SK-N-SH (cell line): Measurements from ENCODE around the gene NTN1. TPM values are rescaled to one million over a fixed set of nuclear protein-coding genes. Genes with fewer than 3 reads are reported as not detected.

Experiments
- CTCF ChIA-PET: fragments of 300-600, 350-600 bp; formaldehyde crosslinking; extraction: SDS; loops from one replicate; lab custom pipeline; 2021; lab: Yijun Ruan, JAX
- POLR2A ChIA-PET: fragments of 350-600 bp; sonication (Branson Sonifier 250); formaldehyde crosslinking; extraction: SDS; loops from one replicate; lab custom pipeline; 2020; ENCODE audit warnings: antibody characterized with exemption, inconsistent platforms; lab: Yijun Ruan, JAX
- DNase-seq: peaks from one replicate; pipeline ENCODE4 v3.0.0; 2012
- H2AFZ ChIP-seq: fragments of 200-600 bp; sonication (generic); 2 replicates; pipeline ENCODE4 v1.8.1; 2016; ENCODE audit warnings: antibody characterized with exemption, mild to moderate bottlenecking, low read depth
- H3F3A ChIP-seq: fragments of 200-600 bp; sonication (generic); replicated peaks from 2 replicates; pipeline ENCODE3; 2016; ENCODE audit warnings: antibody characterized with exemption, mild to moderate bottlenecking; ENCODE audit not compliant: insufficient read depth
- H3K27ac ChIP-seq, 2 experiments: fragments of 200-500 bp in 1 of 2; fragments of 200-600 bp in 1 of 2; sonication (Bioruptor generic) in 1 of 2; sonication (generic), shearing (Covaris generic) in 1 of 2; 2 replicates each; pipeline versions ENCODE4 v1.5.1 to v1.6.1; 2014 to 2016; ENCODE audit warnings: low read depth in 2 of 2, inconsistent platforms in 1 of 2, low read length in 1 of 2, mild to moderate bottlenecking in 1 of 2, mixed read lengths in 1 of 2
- H3K27me3 ChIP-seq: fragments of 200-600 bp; sonication (generic), shearing (Covaris generic); 2 replicates; pipeline ENCODE4 v1.6.1; 2016; ENCODE audit warnings: mixed run types; ENCODE audit not compliant: insufficient read depth
- H3K36me3 ChIP-seq, 2 experiments: fragments of 200-500 bp in 1 of 2; fragments of 200-600 bp in 1 of 2; sonication (Bioruptor generic) in 1 of 2; sonication (generic) in 1 of 2; replicated peaks in 1 of 2; 2 replicates each; pipeline versions ENCODE3 to v1.5.1; 2014 to 2016; ENCODE audit warnings: low read length in 1 of 2, mild to moderate bottlenecking in 1 of 2; ENCODE audit not compliant: insufficient read depth in 2 of 2, control insufficient read depth in 1 of 2
- H3K4me1 ChIP-seq, 2 experiments: fragments of 200-500 bp in 1 of 2; fragments of 200-600 bp in 1 of 2; sonication (Bioruptor generic) in 1 of 2; sonication (generic), shearing (Covaris generic) in 1 of 2; 2 replicates each; pipeline versions ENCODE4 v1.5.1 to v1.6.1; 2014 to 2016; ENCODE audit warnings: low read depth in 1 of 2, low read length in 1 of 2, mixed run types in 1 of 2; ENCODE audit not compliant: insufficient read depth in 2 of 2, control insufficient read depth in 1 of 2
- H3K4me2 ChIP-seq: fragments of 200-600 bp; sonication (generic), shearing (Covaris generic); 2 replicates; pipeline ENCODE4 v1.6.1; 2017; ENCODE audit warnings: mixed run types
- H3K4me3 ChIP-seq, 2 experiments: fragments of 200-500 bp in 1 of 2; fragments of 200-600 bp in 1 of 2; sonication (Bioruptor generic) in 1 of 2; sonication (generic), shearing (Covaris generic) in 1 of 2; 2 replicates each; pipeline versions ENCODE4 v1.5.1 to v1.8.1; 2014 to 2016; ENCODE audit warnings: low read depth in 2 of 2, inconsistent platforms in 1 of 2, low read length in 1 of 2, mild to moderate bottlenecking in 1 of 2, mixed read lengths in 1 of 2, moderate library complexity in 1 of 2
- H3K79me2 ChIP-seq: fragments of 200-600 bp; sonication (generic); 2 replicates; pipeline ENCODE4 v1.8.1; 2017; ENCODE audit warnings: mild to moderate bottlenecking; ENCODE audit not compliant: insufficient read depth
- H3K9ac ChIP-seq: fragments of 200-600 bp; sonication (generic); 2 replicates; pipeline ENCODE4 v1.6.1; 2017; ENCODE audit warnings: mixed run types
- H3K9me2 ChIP-seq: fragments of 200-600 bp; sonication (generic); 2 replicates; pipeline ENCODE4 v1.6.1; 2017; ENCODE audit warnings: mixed run types
- H3K9me3 ChIP-seq: fragments of 200-600 bp; sonication (generic); 2 replicates; pipeline ENCODE4 v1.6.1; 2017; ENCODE audit warnings: mixed run types, mild to moderate bottlenecking, moderate library complexity
- H4K20me1 ChIP-seq: fragments of 200-600 bp; sonication (generic); 2 replicates; pipeline ENCODE4 v1.6.1; 2017; ENCODE audit warnings: mild to moderate bottlenecking, mixed run types; ENCODE audit not compliant: insufficient read depth
- EP300 ChIP-seq, 2 experiments: IDR thresholded peaks; 2 replicates each; pipeline versions ENCODE4 v1.4.0 to v1.6.1; 2012; ENCODE audit warnings: borderline replicate concordance in 1 of 2, low read depth in 1 of 2, low read length in 1 of 2
- EZH2phosphoT487 ChIP-seq: fragments of 200-600 bp; sonication (generic); IDR thresholded peaks from 2 replicates; pipeline ENCODE4 v1.6.1; 2017; ENCODE audit warnings: low read depth, mixed run types, mild to moderate bottlenecking, antibody characterized with exemption, moderate library complexity, borderline replicate concordance
- FOSL2 ChIP-seq: IDR thresholded peaks from 2 replicates; pipeline ENCODE4 v1.4.0; 2012; ENCODE audit warnings: low read depth, mild to moderate bottlenecking, moderate library complexity, borderline replicate concordance
- FOXJ3 ChIP-seq: sonication (generic); formaldehyde crosslinking; IDR thresholded peaks from 2 replicates; pipeline ENCODE4 v1.5.1; 2020; ENCODE audit warnings: mild to moderate bottlenecking, missing genetic modification reagents
- GABPA ChIP-seq: IDR thresholded peaks from 2 replicates; pipeline ENCODE4 v1.4.0; 2012; ENCODE audit warnings: low read depth, mild to moderate bottlenecking
- JUND ChIP-seq: IDR thresholded peaks from 2 replicates; pipeline ENCODE4 v1.4.0; 2012
- MEF2A ChIP-seq: IDR thresholded peaks from 2 replicates; pipeline ENCODE4 v1.4.0; 2012; ENCODE audit warnings: low read depth, borderline replicate concordance
- MXI1 ChIP-seq: IDR thresholded peaks from 2 replicates; pipeline ENCODE4 v1.6.1; 2012; ENCODE audit warnings: mild to moderate bottlenecking, low read depth, low read length, improper control_type of control experiment
- NFIC ChIP-seq: IDR thresholded peaks from 2 replicates; pipeline ENCODE4 v1.4.0; 2012; ENCODE audit warnings: borderline replicate concordance
- NRF1 ChIP-seq: IDR thresholded peaks from 2 replicates; pipeline ENCODE4 v1.6.1; 2012; ENCODE audit warnings: low read depth, mild to moderate bottlenecking, low read length
- POLR2AphosphoS5 ChIP-seq: IDR thresholded peaks from 2 replicates; pipeline ENCODE4 v1.6.1; 2012; ENCODE audit warnings: low read depth, low read length
- REST ChIP-seq: IDR thresholded peaks from 2 replicates; pipeline ENCODE4 v1.6.1; 2012; ENCODE audit warnings: mild to moderate bottlenecking, low read depth, low read length, moderate library complexity
- RFX5 ChIP-seq: IDR thresholded peaks from 2 replicates; pipeline ENCODE4 v1.6.1; 2012; ENCODE audit warnings: mild to moderate bottlenecking, improper control_type of control experiment, low read length
- RXRA ChIP-seq: IDR thresholded peaks from 2 replicates; pipeline ENCODE4 v1.4.0; 2012; ENCODE audit warnings: low read depth, mild to moderate bottlenecking, borderline replicate concordance
- SIN3A ChIP-seq: IDR thresholded peaks from 2 replicates; pipeline ENCODE4 v1.6.1; 2012; ENCODE audit warnings: low read depth, mild to moderate bottlenecking, low read length, moderate library complexity, borderline replicate concordance
- SMC3 ChIP-seq: IDR thresholded peaks from 2 replicates; pipeline ENCODE4 v1.6.1; 2012; ENCODE audit warnings: low read depth, low read length, improper control_type of control experiment
- TAF1 ChIP-seq: IDR thresholded peaks from 2 replicates; pipeline ENCODE4 v1.6.1; 2012; ENCODE audit warnings: low read depth, mild to moderate bottlenecking, low read length, moderate library complexity, borderline replicate concordance
- TCF12 ChIP-seq: IDR thresholded peaks from 2 replicates; pipeline ENCODE4 v1.4.0; 2012
- TEAD4 ChIP-seq: IDR thresholded peaks from 2 replicates; pipeline ENCODE4 v1.4.0; 2012; ENCODE audit warnings: mild to moderate bottlenecking, borderline replicate concordance; ENCODE audit not compliant: insufficient read depth
- USF1 ChIP-seq: IDR thresholded peaks from 2 replicates; pipeline ENCODE4 v1.4.0; 2012; ENCODE audit warnings: low read depth, borderline replicate concordance
- ZBTB33 ChIP-seq: IDR thresholded peaks from 2 replicates; pipeline ENCODE4 v1.4.0; 2012; ENCODE audit warnings: low read depth, borderline replicate concordance
- WGBS: methylation state at CpG from one replicate; pipeline ENCODE4 v1.1.6; 2017; ENCODE audit warnings: low lambda C conversion rate; 5-methylcytosine and 5-hydroxymethylcytosine counted together
- polyA plus RNA-seq, 3 experiments: library from polyadenylated mRNA; depleted of rRNA; stranded (reverse); fragments of >200 nt; gene quantifications; 2 replicates each; pipeline ENCODE4 v1.2.3, GENCODE V29; 2012

NTN1 gene
- polyA plus RNA-seq, 1 of the 3 experiments (the other 2 are of a cell fraction) = 0.05 TPM

- no peak for TF ChIP-seq REST
- TF ChIP-seq MXI1 = no peak
These were observed 7.1 kb downstream of the NTN1 start (continued) for GRCh38 chr17:9028202-9028987.

- H4K20me1 ChIP-seq = no peaks in the 10 kb centered on the region
- H3K27me3 ChIP-seq = peaks cover 70% of the 10 kb centered on the region
- ChIA-PET POLR2A (no interaction called here), CTCF (no interaction called here)
- H3K27ac ChIP-seq = no peak overlapping the region
- no peaks in the 10 kb centered on the region for H3F3A ChIP-seq
- H3K9me3 ChIP-seq = no peaks in the 10 kb centered on the region
- H3K9me2 ChIP-seq = no peaks in the 10 kb centered on the region
- no peak overlapping the region for H3K4me3 ChIP-seq
- no peak overlapping the region for H2AFZ ChIP-seq
- no peaks in the 10 kb centered on the region for H3K79me2 ChIP-seq
- DNase-seq = no peak
- no peak overlapping the region for H3K4me2 ChIP-seq
- no peak for TF ChIP-seq ZBTB33
- no peak for TF ChIP-seq SMC3
- no peak for TF ChIP-seq JUND
- TF ChIP-seq GABPA = no peak
- TF ChIP-seq NRF1 = no peak
- TF ChIP-seq SIN3A = no peak
- TF ChIP-seq MXI1 = no peak
- TF ChIP-seq EP300 (IDR thresholded peaks at IDR 0.05; ENCODE audit: borderline replicate concordance in 1 of 2, low read depth in 1 of 2, low read length in 1 of 2) = no peak
- no peak for TF ChIP-seq RFX5
- TF ChIP-seq EZH2phosphoT487 = no peak
- TF ChIP-seq TAF1 = no peak
- no peak for TF ChIP-seq FOXJ3
- TF ChIP-seq RXRA = no peak
- TF ChIP-seq USF1 = no peak
- TF ChIP-seq TEAD4 = no peak
- no peak for TF ChIP-seq MEF2A
- no peak for TF ChIP-seq TCF12
- no peak for TF ChIP-seq FOSL2
- no peak for TF ChIP-seq POLR2AphosphoS5
- TF ChIP-seq NFIC = no peak
- H3K36me3 ChIP-seq = no peaks in the 10 kb centered on the region
- whole genome bisulfite sequencing = 23% methylated on average over 11 of the region's 13 CpGs
- H3K4me1 ChIP-seq = no peaks in the 10 kb centered on the region
- H3K9ac ChIP-seq = no peak overlapping the region
These were observed 7.8 kb downstream of the NTN1 start for GRCh38 chr17:9028988-9029570.
